Thoracic aorta endothelial cell (primary cell): ENCODE results near the gene MRPL47. TPM values are rescaled to one million over a fixed set of nuclear protein-coding genes. Genes with fewer than 3 reads are reported as not detected.

Source experiments
- small RNA-seq: library from RNA; depleted of rRNA; stranded (forward); fragments of <200 nt; gene quantifications from one replicate; pipeline ENCODE3, GENCODE V24; 2012
- total RNA-seq: library from RNA; depleted of rRNA; stranded (reverse); fragments of >200 nt; gene quantifications from 2 replicates; pipeline ENCODE4 v1.2.3, GENCODE V29; 2012

MRPL47 gene
- total RNA-seq = 48.3 and 50.6 TPM in 2 replicates

GRCh38 chr3:179604321-179605078, at the start of gene MRPL47, which contains the start of gene NDUFB5:
Gene MRPL47, minus strand, starts transcription at chr3:179604638. Its CDS starts 14 bp downstream, at chr3:179604624.
Gene NDUFB5, plus strand, starts transcription at chr3:179604794. Its CDS starts 22 bp downstream, at chr3:179604816.

DNA sequence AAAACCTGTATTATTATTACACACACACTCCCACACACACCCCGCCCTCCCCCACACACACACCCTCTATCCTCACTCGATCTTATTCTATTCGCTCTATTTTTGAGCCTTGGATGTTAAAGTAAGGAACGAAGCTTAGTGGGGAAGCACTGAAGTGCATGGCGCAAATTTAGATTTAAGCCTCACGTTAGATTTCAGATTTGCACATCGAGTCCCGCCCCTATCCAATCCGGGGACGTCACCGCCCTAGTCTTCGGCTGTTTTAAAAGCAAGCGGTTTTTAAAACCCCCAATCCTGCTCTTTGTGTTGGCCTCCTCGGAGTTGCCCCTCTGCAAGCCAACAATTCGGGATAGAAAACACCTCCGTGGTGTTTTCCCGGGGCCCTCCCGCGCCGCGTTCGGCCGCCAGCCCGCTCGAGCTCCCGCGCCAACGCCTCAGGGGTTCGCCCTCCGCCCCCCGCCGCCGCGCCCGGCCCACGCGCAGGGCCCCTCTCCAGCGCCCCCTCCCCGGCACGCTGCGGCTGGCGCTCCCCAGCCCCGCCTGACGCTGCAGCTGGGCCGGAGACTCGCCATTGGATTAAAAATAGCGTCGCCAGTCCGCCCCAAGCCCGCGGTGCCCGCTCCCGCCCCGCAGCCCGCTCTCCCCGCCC, 48.1 kb upstream of the MRPL47 start, which contains the start of gene USP13:
TSS of gene USP13 (plus strand) at position 594 of the 649 bp plus-strand sequence. CDS start 186 bp downstream, outside the sequence.

DNA sequence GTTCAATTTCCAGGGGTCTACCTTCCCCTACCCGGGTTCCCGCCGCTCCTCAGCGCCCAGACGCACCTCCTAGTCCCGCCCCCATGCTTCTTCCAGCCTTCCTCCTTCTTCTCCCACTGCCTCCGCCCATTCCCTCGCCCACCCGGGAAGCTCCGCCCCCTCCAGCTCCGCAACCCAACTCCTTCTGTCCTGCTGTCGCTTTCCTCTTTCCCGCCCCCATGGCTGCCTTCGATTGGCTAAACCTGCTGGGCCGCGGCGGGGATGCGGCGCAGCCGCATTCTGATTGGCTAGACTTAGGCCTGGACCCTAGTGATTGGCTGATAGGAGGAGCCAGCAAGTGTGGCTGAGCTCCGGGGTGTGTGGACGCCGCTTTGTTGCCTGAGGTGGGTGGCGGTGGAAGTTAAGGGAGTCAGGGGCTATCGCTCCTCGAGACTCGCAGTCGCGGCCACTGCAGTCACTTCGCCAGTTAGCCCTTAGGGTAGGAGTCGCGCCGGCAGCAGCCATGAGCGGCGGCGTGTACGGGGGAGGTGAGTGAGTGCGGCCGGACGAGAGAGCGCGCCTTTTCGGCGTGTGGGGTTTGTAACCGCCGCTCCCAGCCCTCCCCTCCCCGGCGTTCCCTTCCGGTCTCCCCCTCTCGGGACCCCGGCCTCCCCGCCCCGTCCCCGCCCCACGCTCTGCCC, 41.7 kb downstream of the MRPL47 start, which contains the start of gene ACTL6A:
TSS of gene ACTL6A (plus strand) at position 336 of the 680 bp plus-strand sequence. CDS start at position 503, 167 bp downstream.

Small RNAs within 50 kb of the gene (small RNA-seq; reads per million reads assigned to genes)
- gene AC090425.1 = not detected
- not detected for gene RF01210

Other genes with a start within 250 kb of the MRPL47 start
- gene GNB4, start 153.2 kb downstream of the MRPL47 start, total RNA-seq = 113 and 119 TPM in 2 replicates
- gene ACTL6A, start 41.7 kb downstream of the MRPL47 start, total RNA-seq = 79.9 and 92.3 TPM in 2 replicates
- 118 and 124 TPM in 2 replicates for gene NDUFB5, start 156 bp upstream of the MRPL47 start, total RNA-seq
- gene USP13, start 48.4 kb upstream of the MRPL47 start, total RNA-seq = 18.9 and 22.9 TPM in 2 replicates